ENCODE measurements around the gene NFE2L1. TPM values are rescaled to one million over a fixed set of nuclear protein-coding genes. Genes with fewer than 3 reads are reported as not detected.
"Not testable (repeated sequence)": the region's sequence is repeated elsewhere in the genome, so short reads cannot be mapped to it uniquely, and the experiment has no call there.

NFE2L1 gene
- polyA plus RNA-seq, 4 donors: 219 to 302 (median 264) TPM

DNA sequence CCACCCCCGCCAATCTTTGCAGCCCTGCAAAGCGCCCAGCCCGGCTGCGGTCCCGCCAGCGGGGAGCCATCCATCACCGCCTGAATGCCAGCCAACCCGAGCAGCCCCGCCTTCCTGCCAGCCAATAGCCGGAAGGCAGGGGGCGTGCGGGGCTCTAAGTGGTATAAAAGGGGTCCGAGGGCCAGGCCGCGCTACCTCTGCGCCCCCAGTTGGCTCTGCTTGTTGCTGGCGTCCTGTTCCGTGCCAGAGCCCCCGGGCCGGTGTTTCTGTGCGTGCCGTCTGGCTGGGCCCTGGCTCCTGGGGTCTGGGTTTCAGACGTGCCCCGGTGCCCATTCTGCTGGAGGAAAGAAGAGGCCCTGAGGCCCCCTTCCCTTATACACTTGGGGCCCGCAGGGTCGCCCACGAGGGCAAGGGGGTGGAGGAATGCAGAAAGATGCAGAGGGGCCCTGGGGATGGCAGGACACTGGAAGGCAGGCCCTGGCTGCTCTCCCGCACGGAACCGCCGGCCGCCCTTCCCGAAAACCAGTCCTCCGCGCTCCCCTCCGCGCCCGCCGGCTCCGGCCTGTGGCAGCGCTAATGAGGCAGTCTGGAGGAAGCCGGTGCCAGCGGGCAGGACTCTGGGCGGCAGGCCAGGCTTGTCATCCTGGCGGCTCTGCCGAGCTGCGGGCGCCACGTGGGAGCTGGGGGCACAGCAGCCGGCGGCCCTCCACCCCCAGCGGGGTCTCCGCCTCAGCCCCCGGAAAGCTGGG lies 24.6 kb upstream of the NFE2L1 start:
- DNase-seq (ENCODE audit: low read depth in 4 of 4, low spot score in 3 of 4): no peak

DNA sequence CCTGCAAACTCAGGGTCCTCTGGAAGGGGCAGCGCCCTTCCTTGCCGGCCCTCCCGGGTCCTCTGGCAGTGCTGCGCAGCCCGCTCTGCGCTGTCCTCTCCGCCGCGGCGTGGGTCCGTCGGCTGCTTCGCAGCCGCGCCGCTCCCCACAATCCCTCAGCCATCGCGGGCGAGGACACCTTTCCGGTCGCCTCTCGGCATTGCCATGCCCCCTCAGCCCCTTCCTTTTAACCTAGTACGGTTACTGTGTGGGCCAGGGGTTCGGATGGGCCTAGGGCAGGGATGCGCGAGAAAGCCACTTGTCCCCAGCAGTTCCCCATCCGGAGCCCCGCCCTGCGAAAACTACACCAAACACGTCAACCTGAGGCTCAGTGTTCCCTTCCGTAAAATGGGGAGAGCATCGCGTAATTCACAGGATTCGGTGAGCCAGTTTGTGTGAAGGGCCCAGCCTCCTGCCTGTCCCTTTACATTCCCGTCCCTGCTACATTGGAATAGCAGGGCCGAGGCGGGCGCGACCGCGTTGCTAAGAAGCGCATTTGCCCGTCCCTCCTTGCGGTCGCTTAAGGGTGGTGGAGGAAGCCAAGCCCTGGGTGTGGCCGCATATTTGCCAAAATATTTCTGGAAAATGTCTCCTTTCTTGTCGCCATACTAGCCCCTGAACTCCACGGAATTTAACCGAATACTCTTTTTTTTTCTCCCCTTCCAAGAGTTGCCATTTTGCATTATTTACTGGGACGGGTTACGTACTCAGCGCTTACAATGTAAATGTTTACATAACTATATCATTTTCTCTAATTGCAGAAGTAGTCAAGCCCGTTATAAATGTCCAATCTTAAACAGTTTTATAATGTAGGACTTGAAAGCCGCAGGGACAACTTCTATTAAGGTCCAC lies 23.8 kb upstream of the NFE2L1 start:
- no peak for DNase-seq (ENCODE audit: low read depth in 4 of 4, low spot score in 3 of 4)

DNA sequence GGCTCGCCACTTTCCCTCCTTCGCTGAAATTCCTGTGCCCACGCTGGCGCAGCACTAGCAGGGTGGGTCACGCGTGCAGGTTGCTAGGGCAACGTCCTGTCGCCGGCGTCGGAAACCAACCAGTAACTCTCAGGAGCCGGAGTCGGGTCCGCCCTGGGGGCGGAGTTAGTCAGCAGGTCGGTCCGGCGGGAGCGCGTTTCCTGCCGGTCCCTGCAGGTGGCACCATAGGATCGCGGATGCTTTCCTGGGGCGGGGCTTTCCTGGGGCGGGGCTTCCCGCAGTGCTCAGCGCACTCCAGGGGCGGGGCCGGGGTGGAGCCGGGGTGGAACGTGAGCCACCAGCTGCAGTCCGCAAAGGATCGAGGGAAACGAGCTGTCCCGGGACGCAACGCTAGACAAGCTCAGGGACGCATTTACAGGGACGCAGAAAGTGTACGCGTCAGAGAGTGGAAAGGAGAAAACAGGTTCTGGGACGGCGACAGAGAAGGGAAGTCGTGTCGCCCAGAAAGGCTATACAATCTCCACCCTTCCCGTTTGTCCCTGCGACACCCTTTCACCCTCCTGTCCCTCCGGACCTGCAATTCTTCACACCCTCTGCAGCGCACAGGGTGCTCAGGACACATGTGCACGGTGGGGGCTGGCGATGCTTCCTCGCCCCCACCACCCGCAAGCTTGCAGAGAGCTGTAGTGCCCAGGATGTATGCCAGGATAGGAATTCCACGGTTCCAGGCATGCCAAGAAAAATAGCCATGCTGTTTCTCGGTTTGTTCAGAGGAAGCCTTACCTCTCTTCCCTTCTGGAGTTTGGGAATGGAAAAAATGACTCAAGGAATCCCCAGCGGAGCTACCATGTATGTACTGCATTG lies 22.9 kb upstream of the NFE2L1 start:
- peak; percentile 92 to 96 (median 93) for DNase-seq (ENCODE audit: low read depth in 4 of 4, low spot score in 3 of 4)

GRCh38 chr17:48025904-48026501 lies 22.2 kb upstream of the NFE2L1 start:
- DNase-seq (ENCODE audit: low read depth in 4 of 4, low spot score in 3 of 4): no peak

- DNase-seq (ENCODE audit: low read depth in 4 of 4, low spot score in 3 of 4): peak in 2 of 4 donors; percentile 86 to 88
These were observed 21.4 kb upstream of the NFE2L1 start for GRCh38 chr17:48026502-48027321.

DNA sequence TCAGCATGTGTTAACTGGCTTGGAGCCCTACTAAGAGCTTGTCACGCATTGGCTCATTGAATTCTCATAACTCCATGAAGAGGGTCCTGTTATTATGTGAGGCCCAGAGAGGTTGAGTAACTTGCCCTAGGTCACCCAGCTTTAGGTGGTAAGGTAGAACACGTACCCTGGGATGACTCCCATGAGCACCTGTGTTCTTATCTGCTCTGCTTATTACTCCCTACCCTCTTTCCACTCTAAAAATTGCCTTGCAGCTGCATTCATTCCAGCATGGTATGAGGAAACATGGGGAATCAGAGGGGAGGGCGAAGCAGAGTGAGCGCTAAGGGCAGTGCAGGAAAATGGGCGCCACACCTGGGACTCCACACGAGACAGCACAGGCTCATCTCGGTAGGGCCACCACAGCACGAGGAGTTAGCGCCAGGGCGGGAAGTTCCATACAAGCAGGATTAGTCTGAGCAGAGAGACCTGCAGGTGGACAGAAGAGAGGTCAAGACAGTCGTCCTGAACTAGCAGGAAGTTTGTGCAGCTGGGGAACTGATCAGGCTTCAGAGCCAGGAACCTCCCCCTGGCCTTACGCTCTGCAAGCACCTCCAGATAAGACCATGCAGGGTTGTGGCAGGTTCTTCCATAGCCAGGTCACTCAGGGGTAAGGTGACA lies 20.7 kb upstream of the NFE2L1 start:
- DNase-seq (ENCODE audit: low read depth in 4 of 4, low spot score in 3 of 4): no peak

DNA sequence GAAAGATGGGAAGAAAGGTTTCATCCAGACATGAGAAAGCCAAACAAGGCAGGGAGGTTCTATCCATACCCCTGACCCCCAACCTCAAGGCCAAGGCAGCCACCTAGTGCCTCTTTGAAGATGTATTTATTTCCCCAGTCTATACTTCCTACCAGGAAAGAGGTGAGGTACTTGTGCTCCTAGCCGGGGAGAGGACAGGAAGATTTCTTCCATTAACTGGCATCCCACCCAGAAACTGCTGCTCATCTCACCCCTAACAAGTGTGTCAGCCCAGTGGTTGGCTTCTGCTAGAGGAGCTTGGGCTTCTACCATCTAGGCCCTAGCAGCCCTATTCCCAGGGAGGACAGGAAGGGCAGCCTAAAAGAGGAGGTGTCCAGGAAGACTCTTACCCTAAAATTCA lies 19.4 kb upstream of the NFE2L1 start:
- DNase-seq (ENCODE audit: low read depth in 4 of 4, low spot score in 3 of 4): no peak

GRCh38 chr17:48030531-48030930 lies 17.6 kb upstream of the NFE2L1 start:
- DNase-seq (ENCODE audit: low read depth in 4 of 4, low spot score in 3 of 4): no peak

- DNase-seq (ENCODE audit: low read depth in 4 of 4, low spot score in 3 of 4): no peak
These were observed 16.2 kb upstream of the NFE2L1 start for GRCh38 chr17:48031966-48032365.

- DNase-seq (ENCODE audit: low read depth in 4 of 4, low spot score in 3 of 4): not testable (repeated sequence)
These were observed 13.4 kb upstream of the NFE2L1 start for GRCh38 chr17:48034734-48035133.

GRCh38 chr17:48036693-48037035 lies 11.5 kb upstream of the NFE2L1 start:
- no peak for DNase-seq (ENCODE audit: low read depth in 4 of 4, low spot score in 3 of 4)

DNA sequence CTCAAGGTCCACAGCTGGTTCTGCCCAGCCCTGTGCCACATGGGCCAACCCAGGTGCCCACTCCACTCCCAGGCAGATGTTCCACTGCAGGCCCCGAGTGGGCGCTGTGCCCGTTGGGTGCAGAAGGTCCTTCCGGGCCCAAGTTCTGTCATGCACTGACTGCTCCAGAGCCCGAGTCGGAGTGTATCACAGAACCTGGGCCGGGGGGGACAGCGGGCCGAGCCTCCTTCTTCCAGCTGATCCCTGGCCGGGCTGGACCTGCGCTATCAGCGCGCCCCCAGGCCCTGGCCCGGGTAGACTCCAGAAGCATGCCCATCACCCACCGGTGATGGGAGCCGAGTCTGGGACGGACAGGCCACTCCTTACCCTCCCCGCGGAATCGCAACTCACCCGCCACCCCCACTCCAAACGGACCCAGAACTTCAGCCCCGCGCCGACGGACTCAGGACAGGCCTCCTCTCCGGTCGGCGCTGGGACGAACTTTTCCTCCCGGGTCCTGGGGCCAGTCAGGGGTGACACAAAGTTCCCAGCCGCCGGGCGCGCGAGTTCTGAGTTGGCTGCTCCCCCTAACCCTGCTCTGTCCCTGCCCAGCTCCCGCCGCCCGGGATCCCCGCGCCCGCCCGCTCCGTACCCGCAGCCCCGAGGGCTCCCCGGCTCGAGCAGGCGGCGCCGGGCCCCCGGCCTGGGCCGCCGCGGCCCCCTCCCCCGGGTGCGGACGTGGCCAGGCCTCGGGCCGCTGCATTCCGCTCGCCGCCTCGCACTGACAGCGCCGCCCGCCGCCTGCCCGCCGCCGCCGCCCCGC lies 10.9 kb upstream of the NFE2L1 start, which contains the start of gene COPZ2:
Gene COPZ2 (minus strand): TSS at position 762 of the 802 bp plus-strand sequence. CDS start 20 bp downstream, at position 742.
- DNase-seq (ENCODE audit: low read depth in 4 of 4, low spot score in 3 of 4): no peak

DNA sequence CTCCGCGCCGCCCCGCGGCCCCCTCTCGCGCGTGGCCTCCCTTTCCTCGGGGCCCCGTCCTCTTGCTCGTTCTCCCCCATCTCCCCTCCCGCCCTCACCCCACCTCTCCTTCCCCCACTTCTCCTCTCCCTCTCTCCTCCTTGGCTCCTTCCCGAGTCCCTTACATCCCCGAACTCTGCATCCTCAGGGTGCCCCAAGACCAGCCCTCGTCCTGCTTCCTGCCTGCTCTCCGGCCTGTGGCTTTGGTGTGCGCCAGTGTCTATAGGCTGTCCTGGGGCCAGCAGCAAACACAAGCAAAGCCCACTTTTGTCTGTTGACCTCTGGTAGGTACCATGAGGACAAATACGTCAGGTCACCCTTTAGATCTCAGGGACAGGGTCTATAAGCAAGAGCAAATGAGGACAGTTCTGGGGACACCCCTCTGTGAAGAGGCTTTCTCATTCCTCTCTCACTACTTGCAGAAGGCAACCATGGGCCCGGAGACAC lies 10.3 kb upstream of the NFE2L1 start:
- no peak for DNase-seq (ENCODE audit: low read depth in 4 of 4, low spot score in 3 of 4)

DNA sequence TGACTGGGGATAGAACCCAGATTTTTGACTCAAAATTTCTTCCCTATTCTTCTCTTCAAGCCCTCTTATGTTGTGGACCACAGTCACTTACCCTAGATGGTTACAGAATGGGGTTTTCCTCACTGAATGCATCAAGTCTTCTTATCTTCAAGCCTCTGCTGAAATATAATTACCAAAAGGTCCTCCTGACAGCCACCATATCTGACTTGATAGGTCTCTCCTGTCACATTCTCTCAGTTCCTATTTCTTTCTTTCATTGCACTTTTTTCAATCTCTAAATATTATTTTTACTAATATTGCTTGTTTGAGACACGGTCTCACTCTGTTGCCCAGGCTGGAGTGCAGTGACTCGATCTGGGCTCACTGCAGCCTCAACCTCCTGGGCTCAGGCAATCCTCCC lies 9.5 kb upstream of the NFE2L1 start:
- DNase-seq (ENCODE audit: low read depth in 4 of 4, low spot score in 3 of 4): no peak

- DNase-seq (ENCODE audit: low read depth in 4 of 4, low spot score in 3 of 4): no peak
These were observed 5.0 kb upstream of the NFE2L1 start for GRCh38 chr17:48043176-48043575.

- no peak for DNase-seq (ENCODE audit: low read depth in 4 of 4, low spot score in 3 of 4)
These were observed 3.3 kb upstream of the NFE2L1 start for GRCh38 chr17:48044851-48045250.

GRCh38 chr17:48045316-48046001 lies 2.7 kb upstream of the NFE2L1 start:
- DNase-seq (ENCODE audit: low read depth in 4 of 4, low spot score in 3 of 4): no peak

All from right renal pelvis (tissue), 4 donors.